Left lung (tissue), 10 donors: ENCODE data around the gene NCK1. TPM values are rescaled to one million over a fixed set of nuclear protein-coding genes. Genes with fewer than 3 reads are reported as not detected.
A peak's percentile ranks its signal among the peaks of the same experiment; 100 is the strongest.
"Not testable (repeated sequence)": the region's sequence is repeated elsewhere in the genome, so short reads cannot be mapped to it uniquely, and the experiment has no call there.

Experiments
- ATAC-seq: fragments of 200-7000 bp; cut with Tn5 transposase; one replicate; pipeline ENCODE4 v1.9.1; 2020; ENCODE audit warnings: moderate library complexity
- DNase-seq, 4 donors: peaks; one replicate each; pipeline ENCODE4 v3.0.0-alpha.2; 2013 to 2020
- H3K27ac ChIP-seq, 2 donors: fragments of 200-600 bp; sonication (generic) in 1 of 2; one replicate each; pipeline versions ENCODE4 v1.5.0 to v1.8.0; 2020 to 2021
- H3K27me3 ChIP-seq, 2 donors: fragments of 200-600 bp; sonication (generic) in 1 of 2; one replicate each; pipeline versions ENCODE4 v1.5.0 to v1.8.0; 2020 to 2021
- H3K36me3 ChIP-seq, 2 donors: fragments of 200-600 bp; sonication (generic) in 1 of 2; one replicate each; pipeline versions ENCODE4 v1.5.0 to v1.8.0; 2020 to 2021
- H3K4me1 ChIP-seq, 2 donors: fragments of 200-600 bp; one replicate each; pipeline ENCODE4 v1.8.0; 2021
- H3K4me3 ChIP-seq, 2 donors: fragments of 200-600 bp; sonication (generic) in 1 of 2; one replicate each; pipeline versions ENCODE4 v1.5.0 to v1.8.0; 2020 to 2021; ENCODE audit warnings: mild to moderate bottlenecking in 1 of 2
- H3K9me3 ChIP-seq, 2 donors: fragments of 200-600 bp; sonication (generic) in 1 of 2; one replicate each; pipeline versions ENCODE4 v1.5.0 to v1.8.0; 2020 to 2021
- CTCF ChIP-seq, 2 donors: fragments of 200-600 bp; sonication (generic) in 1 of 2; IDR thresholded peaks; one replicate each; pipeline versions ENCODE4 v1.5.0 to v1.8.0; 2021; ENCODE audit warnings: antibody characterized with exemption in 2 of 2
- intact Hi-C, 2 donors: fragments of 100-400 bp; cut with DNase I; formaldehyde crosslinking; loops; one replicate each; pipeline versions ENCODE4 v1.11.2 to v1.14.2; 2022
- polyA plus RNA-seq, 6 donors: library from polyadenylated mRNA; unstranded; fragments of 120-200 nt; gene quantifications; one replicate each; pipeline ENCODE4 v1.2.1, GENCODE V29; 2013; ENCODE audit not compliant: insufficient read length in 6 of 6
- total RNA-seq, 2 donors: library from RNA; stranded (reverse); fragmentation: NEBNext Ultra II Directional; extraction: Animal tissue kit (Norgen Biotek cat#: 25700); gene quantifications; one replicate each; pipeline ENCODE4 v1.2.1, GENCODE V29; 2021
- donor health status: DM: no; HTN: yes; CAD: no.
- donor health status: DM: no; HTN: no; CAD: no.

Gene NCK1
- total and polyA plus RNA-seq, 8 donors = 31.9 to 54.6 (median 47.7) TPM

- DNase-seq (no peak), ATAC-seq (peak; percentile 39)
- peak overlapping the region; percentile 2 to 41 for H3K27ac ChIP-seq
- no peaks in the 10 kb centered on the region for H3K27me3 ChIP-seq
- H3K9me3 ChIP-seq = no peaks in the 10 kb centered on the region
- peaks cover 0 to 5% of the 10 kb centered on the region in 2 donors for H3K36me3 ChIP-seq
- TF ChIP-seq CTCF (IDR thresholded peaks at IDR 0.05) = no peak
- H3K4me3 ChIP-seq = no peak overlapping the region
- H3K4me1 ChIP-seq = peaks cover 0 to 25% of the 10 kb centered on the region in 2 donors
- intact Hi-C loops = no loop called here
Measured at GRCh38 chr3:136893848-136894443, 31.9 kb downstream of the NCK1 start.

- intact Hi-C loops = not testable (repeated sequence)
Measured at GRCh38 chr3:136897171-136897570, 35.2 kb downstream of the NCK1 start.

GRCh38 chr3:136898549-136898948 lies 36.5 kb downstream of the NCK1 start:
- TF ChIP-seq CTCF (IDR thresholded peaks at IDR 0.05) = no peak
- intact Hi-C loops = no loop called here
- no peaks in the 10 kb centered on the region for H3K36me3 ChIP-seq
- peaks cover 0 to 52% of the 10 kb centered on the region in 2 donors for H3K4me1 ChIP-seq
- peaks cover 0 to 2% of the 10 kb centered on the region in 2 donors for H3K9me3 ChIP-seq
- ATAC-seq = no peak
- peak overlapping the region in 1 of 2 donors; percentile 1 for H3K27ac ChIP-seq
- H3K4me3 ChIP-seq = no peak overlapping the region
- H3K27me3 ChIP-seq = no peaks in the 10 kb centered on the region
- no peak for DNase-seq

More at GRCh38 chr3:136897171-136897570, 35.2 kb downstream of the NCK1 start:
- not testable (repeated sequence) for H3K27ac ChIP-seq, H3K9me3 ChIP-seq, H3K27me3 ChIP-seq, DNase-seq, H3K36me3 ChIP-seq, H3K4me3 ChIP-seq, ATAC-seq
- peaks cover 0 to 48% of the 10 kb centered on the region in 2 donors for H3K4me1 ChIP-seq

- Histone ChIP-seq H3K27ac (peak overlapping the region in 1 of 2 donors; percentile 1), H3K27me3 (no peaks in the 10 kb centered on the region), H3K4me3 (no peak overlapping the region), H3K36me3 (no peaks in the 10 kb centered on the region), H3K9me3 (peaks cover 0 to 6% of the 10 kb centered on the region in 2 donors), H3K4me1 (peaks cover 0 to 48% of the 10 kb centered on the region in 2 donors)
- no peak for TF ChIP-seq CTCF (IDR thresholded peaks at IDR 0.05)
- no peak for ATAC-seq
- DNase-seq = no peak
- intact Hi-C loops = no loop called here
Measured at GRCh38 chr3:136898954-136899353, 36.9 kb downstream of the NCK1 start.

- ATAC-seq (no peak), DNase-seq (no peak)
- TF ChIP-seq CTCF (IDR thresholded peaks at IDR 0.05) = no peak
- no peak overlapping the region for H3K4me3 ChIP-seq
- H3K36me3 ChIP-seq = no peaks in the 10 kb centered on the region
- peaks cover 0 to 12% of the 10 kb centered on the region in 2 donors for H3K9me3 ChIP-seq
- intact Hi-C loops = no loop called here
- H3K27ac ChIP-seq = peak overlapping the region in 1 of 2 donors; percentile 10
- H3K27me3 ChIP-seq = no peaks in the 10 kb centered on the region
- H3K4me1 ChIP-seq = peaks cover 0 to 42% of the 10 kb centered on the region in 2 donors
Measured at GRCh38 chr3:136899622-136900158, 37.7 kb downstream of the NCK1 start.

- DNase-seq, H3K4me3 ChIP-seq, H3K27ac ChIP-seq, ATAC-seq, H3K27me3 ChIP-seq, intact Hi-C loops, H3K36me3 ChIP-seq: not testable (repeated sequence)
- H3K9me3 ChIP-seq = peaks cover 0 to 15% of the 10 kb centered on the region in 2 donors
- H3K4me1 ChIP-seq = peaks cover 0 to 42% of the 10 kb centered on the region in 2 donors
Measured at GRCh38 chr3:136900694-136901093, 38.7 kb downstream of the NCK1 start.
